ENCODE measurements around the gene KLHL41.
"Not testable (repeated sequence)": the region's sequence is repeated elsewhere in the genome, so short reads cannot be mapped to it uniquely, and the experiment has no call there.

Gene KLHL41

DNA sequence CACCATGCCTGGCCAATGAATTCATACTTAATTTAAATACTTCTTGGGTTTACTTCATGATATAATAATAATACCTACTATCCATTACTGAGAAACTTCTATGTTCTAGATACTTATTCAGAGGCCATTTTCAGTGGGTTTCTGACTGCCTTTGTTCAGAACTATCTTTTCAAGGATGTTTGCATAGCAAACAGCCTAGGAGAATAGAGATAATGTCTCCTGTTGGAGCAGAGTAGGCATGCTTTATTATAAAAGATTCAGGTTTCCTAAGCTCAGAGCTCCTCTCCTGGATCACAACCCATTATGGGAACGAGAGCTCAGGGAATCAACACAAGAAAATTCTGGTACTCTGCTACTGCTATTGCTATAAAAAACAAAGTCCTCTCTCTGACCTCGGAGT is 53.0 kb downstream of the KLHL41 start:
- no peak for ATAC-seq
- TF ChIP-seq ZNF8 (CRISPR knock-in tag; IDR thresholded peaks at IDR 0.05) (no peak), RARB (CRISPR knock-in tag; IDR thresholded peaks at IDR 0.05) (no peak), CSDC2 (CRISPR knock-in tag; IDR thresholded peaks at IDR 0.05) (no peak)

DNA sequence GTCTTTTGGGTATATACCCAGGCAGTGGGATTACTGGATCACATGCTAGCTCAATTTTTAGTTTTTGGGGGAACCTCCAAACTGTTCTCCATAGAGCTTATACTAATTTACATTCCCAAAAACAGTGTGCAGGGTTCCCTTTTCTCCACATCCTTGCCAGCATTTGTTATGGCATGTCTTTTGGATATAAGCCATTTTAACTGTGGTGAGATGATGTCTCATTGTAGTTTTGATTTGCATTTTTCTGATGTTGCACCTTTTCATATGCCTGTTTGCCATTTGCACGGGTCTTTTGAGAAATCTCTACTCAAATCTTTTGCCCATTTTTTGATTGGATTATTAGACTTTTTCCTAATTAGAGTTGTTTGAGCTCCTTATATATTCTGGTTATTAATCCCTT is 56.2 kb downstream of the KLHL41 start:
- TF ChIP-seq, protein P1, sequence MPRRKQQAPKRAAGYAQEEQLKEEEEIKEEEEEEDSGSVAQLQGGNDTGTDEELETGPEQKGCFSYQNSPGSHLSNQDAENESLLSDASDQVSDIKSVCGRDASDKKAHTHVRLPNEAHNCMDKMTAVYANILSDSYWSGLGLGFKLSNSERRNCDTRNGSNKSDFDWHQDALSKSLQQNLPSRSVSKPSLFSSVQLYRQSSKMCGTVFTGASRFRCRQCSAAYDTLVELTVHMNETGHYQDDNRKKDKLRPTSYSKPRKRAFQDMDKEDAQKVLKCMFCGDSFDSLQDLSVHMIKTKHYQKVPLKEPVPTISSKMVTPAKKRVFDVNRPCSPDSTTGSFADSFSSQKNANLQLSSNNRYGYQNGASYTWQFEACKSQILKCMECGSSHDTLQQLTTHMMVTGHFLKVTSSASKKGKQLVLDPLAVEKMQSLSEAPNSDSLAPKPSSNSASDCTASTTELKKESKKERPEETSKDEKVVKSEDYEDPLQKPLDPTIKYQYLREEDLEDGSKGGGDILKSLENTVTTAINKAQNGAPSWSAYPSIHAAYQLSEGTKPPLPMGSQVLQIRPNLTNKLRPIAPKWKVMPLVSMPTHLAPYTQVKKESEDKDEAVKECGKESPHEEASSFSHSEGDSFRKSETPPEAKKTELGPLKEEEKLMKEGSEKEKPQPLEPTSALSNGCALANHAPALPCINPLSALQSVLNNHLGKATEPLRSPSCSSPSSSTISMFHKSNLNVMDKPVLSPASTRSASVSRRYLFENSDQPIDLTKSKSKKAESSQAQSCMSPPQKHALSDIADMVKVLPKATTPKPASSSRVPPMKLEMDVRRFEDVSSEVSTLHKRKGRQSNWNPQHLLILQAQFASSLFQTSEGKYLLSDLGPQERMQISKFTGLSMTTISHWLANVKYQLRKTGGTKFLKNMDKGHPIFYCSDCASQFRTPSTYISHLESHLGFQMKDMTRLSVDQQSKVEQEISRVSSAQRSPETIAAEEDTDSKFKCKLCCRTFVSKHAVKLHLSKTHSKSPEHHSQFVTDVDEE (CRISPR knock-in tag; IDR thresholded peaks at IDR 0.05), result no peak
- TF ChIP-seq ZFP3 (CRISPR knock-in tag; IDR thresholded peaks at IDR 0.05), result no peak
- no peak for TF ChIP-seq TOX (CRISPR knock-in tag; IDR thresholded peaks at IDR 0.05; ENCODE audit: borderline replicate concordance)
- no peak for TF ChIP-seq ZNF70 (CRISPR knock-in tag; IDR thresholded peaks at IDR 0.05)
- no peak for TF ChIP-seq OSR1 (CRISPR knock-in tag; IDR thresholded peaks at IDR 0.05)
- no peak for TF ChIP-seq PPARA (CRISPR knock-in tag; IDR thresholded peaks at IDR 0.05; ENCODE audit: borderline replicate concordance)
- TF ChIP-seq SNAI2 (CRISPR knock-in tag; IDR thresholded peaks at IDR 0.05), result no peak
- no peak for TF ChIP-seq RARB (CRISPR knock-in tag; IDR thresholded peaks at IDR 0.05)
- no peak for TF ChIP-seq ZNF8 (CRISPR knock-in tag; IDR thresholded peaks at IDR 0.05)
- TF ChIP-seq, protein P2, sequence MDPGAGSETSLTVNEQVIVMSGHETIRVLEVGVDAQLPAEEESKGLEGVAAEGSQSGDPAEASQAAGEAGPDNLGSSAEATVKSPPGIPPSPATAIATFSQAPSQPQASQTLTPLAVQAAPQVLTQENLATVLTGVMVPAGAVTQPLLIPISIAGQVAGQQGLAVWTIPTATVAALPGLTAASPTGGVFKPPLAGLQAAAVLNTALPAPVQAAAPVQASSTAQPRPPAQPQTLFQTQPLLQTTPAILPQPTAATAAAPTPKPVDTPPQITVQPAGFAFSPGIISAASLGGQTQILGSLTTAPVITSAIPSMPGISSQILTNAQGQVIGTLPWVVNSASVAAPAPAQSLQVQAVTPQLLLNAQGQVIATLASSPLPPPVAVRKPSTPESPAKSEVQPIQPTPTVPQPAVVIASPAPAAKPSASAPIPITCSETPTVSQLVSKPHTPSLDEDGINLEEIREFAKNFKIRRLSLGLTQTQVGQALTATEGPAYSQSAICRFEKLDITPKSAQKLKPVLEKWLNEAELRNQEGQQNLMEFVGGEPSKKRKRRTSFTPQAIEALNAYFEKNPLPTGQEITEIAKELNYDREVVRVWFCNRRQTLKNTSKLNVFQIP (CRISPR knock-in tag; IDR thresholded peaks at IDR 0.05; ENCODE audit: borderline replicate concordance, low read depth), result no peak
- TF ChIP-seq ESRRG (CRISPR knock-in tag; IDR thresholded peaks at IDR 0.05), result no peak
- no peak for TF ChIP-seq ISL1 (CRISPR knock-in tag; IDR thresholded peaks at IDR 0.05)
- no peak for TF ChIP-seq ZFP30 (CRISPR knock-in tag; IDR thresholded peaks at IDR 0.05)
- no peak for ATAC-seq

DNA sequence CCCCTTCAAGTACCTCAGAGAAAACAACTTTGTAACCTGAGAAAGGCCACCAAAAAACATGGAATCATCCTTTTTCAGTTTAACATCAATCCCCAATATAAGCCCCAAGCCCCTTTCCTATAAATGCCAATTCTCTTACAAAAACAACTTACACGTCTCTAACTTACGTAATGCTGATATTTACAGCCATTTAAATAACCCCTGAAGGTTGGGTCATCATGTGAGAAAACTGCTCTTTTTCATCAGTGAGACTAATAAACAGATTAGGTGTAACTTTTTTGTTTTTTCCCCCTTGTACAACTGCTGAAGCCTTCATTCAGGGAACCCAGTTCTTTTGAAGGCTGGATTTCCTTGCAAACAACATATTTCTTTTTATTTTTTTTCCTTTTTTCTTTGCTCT is 60.4 kb downstream of the KLHL41 start:
- no peak for ATAC-seq
- TF ChIP-seq, protein P1 (CRISPR knock-in tag; IDR thresholded peaks at IDR 0.05), result no peak
- no peak for TF ChIP-seq ZNF565 (CRISPR knock-in tag; conservative IDR thresholded peaks at IDR 0.05; ENCODE audit: low read depth)
- TF ChIP-seq ZNF70 (CRISPR knock-in tag; IDR thresholded peaks at IDR 0.05), result no peak
- no peak for TF ChIP-seq ZFP30 (CRISPR knock-in tag; IDR thresholded peaks at IDR 0.05)

DNA sequence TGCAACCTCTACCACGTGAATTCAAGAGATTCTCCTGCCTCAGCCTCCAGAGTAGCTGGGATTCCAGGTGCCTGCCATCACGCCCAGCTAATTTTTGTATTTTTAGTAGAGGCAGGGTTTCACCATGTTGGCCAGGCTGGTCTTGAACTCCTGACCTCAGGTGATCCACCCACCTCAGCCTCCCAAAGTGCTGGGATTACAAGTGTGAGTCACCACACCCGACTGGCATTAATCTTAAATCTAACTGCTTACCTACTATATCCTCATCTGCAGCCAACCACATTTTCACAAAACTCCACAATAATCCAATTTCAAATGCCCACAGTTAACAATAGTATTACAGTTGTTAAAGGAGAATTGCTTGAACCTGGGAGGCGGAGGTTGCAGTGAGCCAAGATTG is 61.2 kb downstream of the KLHL41 start:
- not testable (repeated sequence) for ATAC-seq

DNA sequence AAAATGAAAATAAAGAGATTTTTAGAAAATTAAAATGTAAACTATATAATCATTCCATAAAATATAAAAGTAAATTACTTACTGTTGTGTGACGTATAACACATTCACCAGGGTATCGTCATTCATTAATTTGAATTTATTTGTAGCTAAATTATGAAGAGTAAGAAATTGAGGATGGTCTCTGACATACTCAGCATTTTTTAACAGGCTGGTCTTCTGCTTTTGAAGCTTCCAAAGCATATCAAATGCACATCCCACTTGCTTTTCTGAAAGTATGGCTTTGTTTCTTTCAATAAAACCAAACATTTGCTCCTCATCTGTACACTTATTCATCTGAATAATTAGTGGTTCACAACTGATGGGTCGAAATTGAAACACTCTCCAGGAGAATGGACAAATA is 62.1 kb downstream of the KLHL41 start:
- TF ChIP-seq BACH2 (CRISPR knock-in tag; IDR thresholded peaks at IDR 0.05; ENCODE audit: borderline replicate concordance) (no peak), CSDC2 (CRISPR knock-in tag; IDR thresholded peaks at IDR 0.05) (no peak), GLIS3 (CRISPR knock-in tag; IDR thresholded peaks at IDR 0.05) (no peak), ZNF8 (CRISPR knock-in tag; IDR thresholded peaks at IDR 0.05) (no peak), OSR1 (CRISPR knock-in tag; IDR thresholded peaks at IDR 0.05) (no peak)
- no peak for ATAC-seq

DNA sequence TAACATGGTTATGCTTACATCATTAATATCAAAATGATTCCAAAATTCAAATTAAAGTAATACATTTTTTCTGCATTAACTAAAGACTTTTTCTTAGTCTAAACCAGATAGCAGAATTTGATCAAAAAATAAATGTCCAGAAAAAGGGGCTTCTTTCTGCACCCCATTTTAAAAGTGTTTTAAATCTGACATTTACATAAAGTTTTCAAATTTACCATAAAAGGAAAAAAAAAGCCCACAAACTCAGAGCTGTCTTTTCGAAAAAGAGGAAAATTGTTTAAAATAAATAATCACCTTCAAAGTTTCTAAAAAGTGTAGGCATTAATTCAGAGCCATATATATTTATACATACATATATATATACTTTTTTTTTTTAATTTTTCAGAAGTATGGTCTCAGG is 62.7 kb downstream of the KLHL41 start:
- no peak for ATAC-seq
- TF ChIP-seq SNAI2 (CRISPR knock-in tag; IDR thresholded peaks at IDR 0.05), result no peak
- no peak for TF ChIP-seq ZNF8 (CRISPR knock-in tag; IDR thresholded peaks at IDR 0.05)
- TF ChIP-seq ISL1 (CRISPR knock-in tag; IDR thresholded peaks at IDR 0.05), result no peak
- no peak for TF ChIP-seq PPARA (CRISPR knock-in tag; IDR thresholded peaks at IDR 0.05; ENCODE audit: borderline replicate concordance)
- TF ChIP-seq, protein P3, sequence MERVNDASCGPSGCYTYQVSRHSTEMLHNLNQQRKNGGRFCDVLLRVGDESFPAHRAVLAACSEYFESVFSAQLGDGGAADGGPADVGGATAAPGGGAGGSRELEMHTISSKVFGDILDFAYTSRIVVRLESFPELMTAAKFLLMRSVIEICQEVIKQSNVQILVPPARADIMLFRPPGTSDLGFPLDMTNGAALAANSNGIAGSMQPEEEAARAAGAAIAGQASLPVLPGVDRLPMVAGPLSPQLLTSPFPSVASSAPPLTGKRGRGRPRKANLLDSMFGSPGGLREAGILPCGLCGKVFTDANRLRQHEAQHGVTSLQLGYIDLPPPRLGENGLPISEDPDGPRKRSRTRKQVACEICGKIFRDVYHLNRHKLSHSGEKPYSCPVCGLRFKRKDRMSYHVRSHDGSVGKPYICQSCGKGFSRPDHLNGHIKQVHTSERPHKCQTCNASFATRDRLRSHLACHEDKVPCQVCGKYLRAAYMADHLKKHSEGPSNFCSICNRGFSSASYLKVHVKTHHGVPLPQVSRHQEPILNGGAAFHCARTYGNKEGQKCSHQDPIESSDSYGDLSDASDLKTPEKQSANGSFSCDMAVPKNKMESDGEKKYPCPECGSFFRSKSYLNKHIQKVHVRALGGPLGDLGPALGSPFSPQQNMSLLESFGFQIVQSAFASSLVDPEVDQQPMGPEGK (CRISPR knock-in tag; IDR thresholded peaks at IDR 0.05; ENCODE audit: borderline replicate concordance), result no peak
- TF ChIP-seq, protein P4, sequence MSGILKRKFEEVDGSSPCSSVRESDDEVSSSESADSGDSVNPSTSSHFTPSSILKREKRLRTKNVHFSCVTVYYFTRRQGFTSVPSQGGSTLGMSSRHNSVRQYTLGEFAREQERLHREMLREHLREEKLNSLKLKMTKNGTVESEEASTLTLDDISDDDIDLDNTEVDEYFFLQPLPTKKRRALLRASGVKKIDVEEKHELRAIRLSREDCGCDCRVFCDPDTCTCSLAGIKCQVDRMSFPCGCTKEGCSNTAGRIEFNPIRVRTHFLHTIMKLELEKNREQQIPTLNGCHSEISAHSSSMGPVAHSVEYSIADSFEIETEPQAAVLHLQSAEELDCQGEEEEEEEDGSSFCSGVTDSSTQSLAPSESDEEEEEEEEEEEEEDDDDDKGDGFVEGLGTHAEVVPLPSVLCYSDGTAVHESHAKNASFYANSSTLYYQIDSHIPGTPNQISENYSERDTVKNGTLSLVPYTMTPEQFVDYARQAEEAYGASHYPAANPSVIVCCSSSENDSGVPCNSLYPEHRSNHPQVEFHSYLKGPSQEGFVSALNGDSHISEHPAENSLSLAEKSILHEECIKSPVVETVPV (CRISPR knock-in tag; IDR thresholded peaks at IDR 0.05), result no peak
- no peak for TF ChIP-seq ZNF565 (CRISPR knock-in tag; conservative IDR thresholded peaks at IDR 0.05; ENCODE audit: low read depth)
- TF ChIP-seq ESRRG (CRISPR knock-in tag; IDR thresholded peaks at IDR 0.05), result no peak
- no peak for TF ChIP-seq TOX (CRISPR knock-in tag; IDR thresholded peaks at IDR 0.05; ENCODE audit: borderline replicate concordance)
- no peak for TF ChIP-seq CSDC2 (CRISPR knock-in tag; IDR thresholded peaks at IDR 0.05)
- no peak for TF ChIP-seq ZC3H10 (CRISPR knock-in tag; IDR thresholded peaks at IDR 0.05)
- TF ChIP-seq RARB (CRISPR knock-in tag; IDR thresholded peaks at IDR 0.05), result no peak

All from SK-N-SH treated with all-trans-retinoic acid at 6 μM for 48 hours (cell line).